ENCODE results near the gene RAP1GAP2.

The RAP1GAP2 gene

GRCh38 chr17:2952174-2952845 is 156.1 kb downstream of the RAP1GAP2 start:
- no peak for DNase-seq

GRCh38 chr17:2954898-2955445 is 158.7 kb downstream of the RAP1GAP2 start:
- no peak for DNase-seq

- peak; percentile 98 for DNase-seq
Measured at GRCh38 chr17:2955931-2956582, 159.8 kb downstream of the RAP1GAP2 start.

GRCh38 chr17:2957631-2958286 is 161.5 kb downstream of the RAP1GAP2 start:
- peak; percentile 81 for DNase-seq

GRCh38 chr17:2958706-2959222 is 162.5 kb downstream of the RAP1GAP2 start:
- peak; percentile 30 for DNase-seq

- no peak for DNase-seq
Measured at GRCh38 chr17:2959371-2960130, 163.3 kb downstream of the RAP1GAP2 start.

GRCh38 chr17:2961446-2961845 is 165.2 kb downstream of the RAP1GAP2 start:
- no peak for DNase-seq

- no peak for DNase-seq
Measured at GRCh38 chr17:2962236-2962635, 166.0 kb downstream of the RAP1GAP2 start.

- DNase-seq: no peak
Measured at GRCh38 chr17:2962729-2963128, 166.5 kb downstream of the RAP1GAP2 start.

- DNase-seq: no peak
Measured at GRCh38 chr17:2963332-2964027, 167.2 kb downstream of the RAP1GAP2 start.

GRCh38 chr17:2964028-2964356 is 167.8 kb downstream of the RAP1GAP2 start:
- DNase-seq: no peak

GRCh38 chr17:2964370-2964769 is 168.1 kb downstream of the RAP1GAP2 start:
- DNase-seq: no peak

GRCh38 chr17:2964831-2965230 is 168.6 kb downstream of the RAP1GAP2 start:
- DNase-seq: no peak

- no peak for DNase-seq
Measured at GRCh38 chr17:2965621-2966595, 169.7 kb downstream of the RAP1GAP2 start.

- no peak for DNase-seq
Measured at GRCh38 chr17:2967515-2967914, 171.3 kb downstream of the RAP1GAP2 start.

- DNase-seq: no peak
Measured at GRCh38 chr17:2971851-2972250, 175.6 kb downstream of the RAP1GAP2 start.

GRCh38 chr17:2972749-2973148 is 176.5 kb downstream of the RAP1GAP2 start:
- DNase-seq: no peak

- DNase-seq: no peak
Measured at GRCh38 chr17:2974347-2974746, 178.1 kb downstream of the RAP1GAP2 start.

GRCh38 chr17:2975469-2975958 is 179.3 kb downstream of the RAP1GAP2 start:
- DNase-seq: peak; percentile 73

GRCh38 chr17:2977157-2977556 is 180.9 kb downstream of the RAP1GAP2 start:
- DNase-seq: no peak

- no peak for DNase-seq
Measured at GRCh38 chr17:2978116-2978515, 181.9 kb downstream of the RAP1GAP2 start.

All from NCI-H82 (cell line).